GM23248 (cell line): ENCODE measurements around the gene OR52A5. TPM values are rescaled to one million over a fixed set of nuclear protein-coding genes. Genes with fewer than 3 reads are reported as not detected.
A peak's percentile ranks its signal among the peaks of the same experiment; 100 is the strongest.

Experiments used
- DNase-seq: peaks from one replicate; pipeline ENCODE4 v3.0.0-alpha.2; 2015
- H2AFZ ChIP-seq: fragments of 200-600 bp; sonication (generic); 2 replicates; pipeline ENCODE4 v1.6.1; 2016; ENCODE audit warnings: antibody characterized with exemption
- H3F3A ChIP-seq: fragments of 200-600 bp; sonication (generic); 2 replicates; pipeline ENCODE4 v1.6.1; 2016; ENCODE audit warnings: mild to moderate bottlenecking, antibody characterized with exemption, mixed run types; ENCODE audit not compliant: insufficient read depth
- H3K27ac ChIP-seq: fragments of 200-600 bp; sonication (generic); 2 replicates; pipeline ENCODE4 v1.5.1; 2016; ENCODE audit warnings: mild to moderate bottlenecking
- H3K27me3 ChIP-seq: fragments of 200-600 bp; sonication (generic); replicated peaks from 2 replicates; pipeline ENCODE4 v1.6.1; 2016; ENCODE audit warnings: mild to moderate bottlenecking; ENCODE audit not compliant: insufficient read depth
- H3K36me3 ChIP-seq: fragments of 200-600 bp; sonication (generic); 2 replicates; pipeline ENCODE4 v1.6.1; 2016; ENCODE audit warnings: low read depth, mild to moderate bottlenecking
- H3K4me1 ChIP-seq: fragments of 200-600 bp; sonication (generic); 2 replicates; pipeline ENCODE4 v1.6.1; 2016; ENCODE audit warnings: mild to moderate bottlenecking; ENCODE audit not compliant: insufficient read depth
- H3K4me2 ChIP-seq: fragments of 200-600 bp; sonication (generic); one replicate; pipeline ENCODE4 v1.6.1; 2016; ENCODE audit warnings: mild to moderate bottlenecking; ENCODE audit not compliant: unreplicated experiment
- H3K4me3 ChIP-seq: fragments of 200-600 bp; sonication (generic); 2 replicates; pipeline ENCODE4 v1.5.1; 2016; ENCODE audit warnings: mild to moderate bottlenecking
- H3K79me2 ChIP-seq: fragments of 200-600 bp; sonication (generic); 2 replicates; pipeline ENCODE4 v1.6.1; 2016; ENCODE audit warnings: mild to moderate bottlenecking; ENCODE audit not compliant: insufficient read depth
- H3K9ac ChIP-seq: fragments of 200-600 bp; sonication (generic); 2 replicates; pipeline ENCODE4 v1.6.1; 2016; ENCODE audit warnings: mild to moderate bottlenecking
- H3K9me2 ChIP-seq: fragments of 200-600 bp; sonication (generic); 2 replicates; pipeline ENCODE4 v1.6.1; 2016; ENCODE audit warnings: mixed run types, mild to moderate bottlenecking, moderate library complexity; ENCODE audit not compliant: insufficient read depth
- H3K9me3 ChIP-seq: fragments of 200-600 bp; sonication (generic); one replicate; pipeline ENCODE4 v1.6.1; 2017; ENCODE audit warnings: low read depth
- H4K20me1 ChIP-seq: fragments of 200-600 bp; sonication (generic); 2 replicates; pipeline ENCODE4 v1.6.0; 2016; ENCODE audit not compliant: insufficient read depth
- EZH2 ChIP-seq: fragments of 200-600 bp; sonication (generic); IDR thresholded peaks from 2 replicates; pipeline ENCODE4 v1.6.1; 2018; ENCODE audit warnings: antibody characterized with exemption, mild to moderate bottlenecking; ENCODE audit not compliant: insufficient read depth, poor library complexity, severe bottlenecking
- EZH2phosphoT487 ChIP-seq: fragments of 200-600 bp; sonication (generic); IDR thresholded peaks from 2 replicates; pipeline ENCODE4 v1.6.1; 2018; ENCODE audit warnings: antibody characterized with exemption, moderate library complexity, mild to moderate bottlenecking, low read depth; ENCODE audit not compliant: insufficient read depth
- WGBS, 2 experiments: methylation state at CpG; one replicate each; pipeline ENCODE4 v1.1.6; 2015 to 2017; ENCODE audit warnings: low lambda C conversion rate in 2 of 2, low coverage in 1 of 2; ENCODE audit errors: missing lambda C conversion rate in 2 of 2; 5-methylcytosine and 5-hydroxymethylcytosine counted together
- in situ Hi-C: fragments of 300-500 bp; cut with MboI; formaldehyde crosslinking; loops from 2 replicates; pipeline ENCODE4 v1.15.0; 2020
- polyA plus RNA-seq: library from polyadenylated mRNA; unstranded; fragments of >200 nt; fragmentation: Nextera tagmentation; extraction: Ambion mirVana; gene quantifications from 2 replicates; pipeline ENCODE4 v1.2.1, GENCODE V29; 2016
- total RNA-seq: library from RNA; depleted of rRNA; stranded (reverse); fragments of >200 nt; shearing (Covaris generic); gene quantifications from 2 replicates; pipeline ENCODE4 v1.2.3, GENCODE V29; 2014

The OR52A5 gene
- total and polyA plus RNA-seq, 2 experiments from 2014 or later = not detected

GRCh38 chr11:5124891-5125620 is 13.1 kb downstream of the OR52A5 start:
- in situ Hi-C loops = loop anchor here (10.0 kb wide), 1 partner anchor 260 kb away; the partner anchor contains the start of gene OR51M1
- Histone ChIP-seq H3K27ac (no peak overlapping the region), H4K20me1 (no peaks in the 10 kb centered on the region), H2AFZ (no peak overlapping the region; the same call in 1 of the 2 replicates), H3K79me2 (no peaks in the 10 kb centered on the region), H3K9me2 (no peaks in the 10 kb centered on the region), H3K4me3 (no peak overlapping the region), H3K27me3 (no peaks in the 10 kb centered on the region), H3K9me3 (no peaks in the 10 kb centered on the region), H3K4me1 (no peaks in the 10 kb centered on the region), H3K36me3 (no peaks in the 10 kb centered on the region), H3F3A (no peaks in the 10 kb centered on the region), H3K4me2 (no peak overlapping the region), H3K9ac (no peak overlapping the region)
- DNase-seq = no peak
- 28 to 30% methylated on average over 4 of the region's 4 CpGs for WGBS, 2 experiments
- TF ChIP-seq EZH2phosphoT487 = no peak
- TF ChIP-seq EZH2 = no peak

- WGBS, 2 experiments = 1 to 3% methylated on average over 4 of the region's 4 CpGs
- Histone ChIP-seq H3K4me2 (no peak overlapping the region), H3F3A (no peaks in the 10 kb centered on the region), H3K9ac (no peak overlapping the region), H3K9me2 (no peaks in the 10 kb centered on the region), H3K4me1 (no peaks in the 10 kb centered on the region), H3K4me3 (no peak overlapping the region), H3K79me2 (no peaks in the 10 kb centered on the region), H2AFZ (peak overlapping the region; percentile 67), H3K27ac (no peak overlapping the region), H3K36me3 (no peaks in the 10 kb centered on the region), H4K20me1 (no peaks in the 10 kb centered on the region), H3K27me3 (no peaks in the 10 kb centered on the region), H3K9me3 (no peaks in the 10 kb centered on the region)
- in situ Hi-C loops = loop anchor here (10.0 kb wide), 1 partner anchor 261 kb away; the partner anchor contains the start of gene OR51M1
- peak; percentile 92 for DNase-seq
- TF ChIP-seq EZH2 (no peak), EZH2phosphoT487 (no peak)
These were observed 14.2 kb downstream of the OR52A5 start for GRCh38 chr11:5123802-5124521.

GRCh38 chr11:5118893-5119292 is 19.3 kb downstream of the OR52A5 start:
- in situ Hi-C loops = no loop called here
- H3K4me1 ChIP-seq = no peaks in the 10 kb centered on the region
- H4K20me1 ChIP-seq = no peaks in the 10 kb centered on the region
- no peak overlapping the region for H3K27ac ChIP-seq
- no peak overlapping the region for H3K4me2 ChIP-seq
- WGBS, 2 experiments = 58 to 67% methylated on average over 1 of the region's 1 CpG
- H3K36me3 ChIP-seq = no peaks in the 10 kb centered on the region
- no peaks in the 10 kb centered on the region for H3K79me2 ChIP-seq
- H3K9me3 ChIP-seq = no peaks in the 10 kb centered on the region
- H3K4me3 ChIP-seq = no peak overlapping the region
- no peaks in the 10 kb centered on the region for H3F3A ChIP-seq
- H2AFZ ChIP-seq = no peak overlapping the region
- TF ChIP-seq EZH2phosphoT487 = no peak
- TF ChIP-seq EZH2 = no peak
- H3K9ac ChIP-seq = no peak overlapping the region
- no peaks in the 10 kb centered on the region for H3K27me3 ChIP-seq
- H3K9me2 ChIP-seq = no peaks in the 10 kb centered on the region
- DNase-seq = no peak

- no peaks in the 10 kb centered on the region for H3K9me3 ChIP-seq
- no peaks in the 10 kb centered on the region for H3K27me3 ChIP-seq
- TF ChIP-seq EZH2phosphoT487 (no peak), EZH2 (no peak)
- in situ Hi-C loops = no loop called here
- no peaks in the 10 kb centered on the region for H3K79me2 ChIP-seq
- H3K9ac ChIP-seq = no peak overlapping the region
- H4K20me1 ChIP-seq = no peaks in the 10 kb centered on the region
- no peaks in the 10 kb centered on the region for H3K4me1 ChIP-seq
- H3K36me3 ChIP-seq = no peaks in the 10 kb centered on the region
- no peak for DNase-seq
- H3F3A ChIP-seq = no peaks in the 10 kb centered on the region
- H3K4me3 ChIP-seq = no peak overlapping the region
- no peak overlapping the region for H2AFZ ChIP-seq
- no peak overlapping the region for H3K4me2 ChIP-seq
- no peaks in the 10 kb centered on the region for H3K9me2 ChIP-seq
- no peak overlapping the region for H3K27ac ChIP-seq
These were observed 20.6 kb downstream of the OR52A5 start for GRCh38 chr11:5117588-5117987.
